ENCODE data around the gene ZMIZ1.

DNA sequence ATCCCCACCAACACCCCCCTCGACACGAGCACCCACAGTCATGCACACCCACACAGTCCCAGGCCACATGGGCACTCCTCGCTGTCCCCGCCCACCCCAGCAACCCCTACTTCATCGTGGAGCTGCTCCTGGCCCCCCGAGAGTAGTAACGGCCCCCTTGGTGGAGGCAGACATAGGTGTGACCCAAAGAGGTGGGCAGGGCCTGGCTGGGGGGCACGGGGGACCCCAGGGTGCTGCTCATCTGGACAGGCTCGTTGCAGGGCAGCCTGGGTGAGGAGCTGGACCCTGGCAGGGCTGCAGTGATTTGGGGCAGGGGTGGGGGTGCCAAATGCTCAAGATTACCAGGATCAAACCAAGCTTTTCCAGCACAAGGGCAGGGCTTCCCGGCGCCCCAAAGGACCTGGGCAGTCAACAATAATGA, 42.4 kb upstream of the ZMIZ1 start:
- TF ChIP-seq, protein P1, sequence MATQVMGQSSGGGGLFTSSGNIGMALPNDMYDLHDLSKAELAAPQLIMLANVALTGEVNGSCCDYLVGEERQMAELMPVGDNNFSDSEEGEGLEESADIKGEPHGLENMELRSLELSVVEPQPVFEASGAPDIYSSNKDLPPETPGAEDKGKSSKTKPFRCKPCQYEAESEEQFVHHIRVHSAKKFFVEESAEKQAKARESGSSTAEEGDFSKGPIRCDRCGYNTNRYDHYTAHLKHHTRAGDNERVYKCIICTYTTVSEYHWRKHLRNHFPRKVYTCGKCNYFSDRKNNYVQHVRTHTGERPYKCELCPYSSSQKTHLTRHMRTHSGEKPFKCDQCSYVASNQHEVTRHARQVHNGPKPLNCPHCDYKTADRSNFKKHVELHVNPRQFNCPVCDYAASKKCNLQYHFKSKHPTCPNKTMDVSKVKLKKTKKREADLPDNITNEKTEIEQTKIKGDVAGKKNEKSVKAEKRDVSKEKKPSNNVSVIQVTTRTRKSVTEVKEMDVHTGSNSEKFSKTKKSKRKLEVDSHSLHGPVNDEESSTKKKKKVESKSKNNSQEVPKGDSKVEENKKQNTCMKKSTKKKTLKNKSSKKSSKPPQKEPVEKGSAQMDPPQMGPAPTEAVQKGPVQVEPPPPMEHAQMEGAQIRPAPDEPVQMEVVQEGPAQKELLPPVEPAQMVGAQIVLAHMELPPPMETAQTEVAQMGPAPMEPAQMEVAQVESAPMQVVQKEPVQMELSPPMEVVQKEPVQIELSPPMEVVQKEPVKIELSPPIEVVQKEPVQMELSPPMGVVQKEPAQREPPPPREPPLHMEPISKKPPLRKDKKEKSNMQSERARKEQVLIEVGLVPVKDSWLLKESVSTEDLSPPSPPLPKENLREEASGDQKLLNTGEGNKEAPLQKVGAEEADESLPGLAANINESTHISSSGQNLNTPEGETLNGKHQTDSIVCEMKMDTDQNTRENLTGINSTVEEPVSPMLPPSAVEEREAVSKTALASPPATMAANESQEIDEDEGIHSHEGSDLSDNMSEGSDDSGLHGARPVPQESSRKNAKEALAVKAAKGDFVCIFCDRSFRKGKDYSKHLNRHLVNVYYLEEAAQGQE (IDR thresholded peaks at IDR 0.05; ENCODE audit: insufficient read depth in 1 of 2, low read depth in 2 of 2, low read length in 1 of 2), result no peak
- TF ChIP-seq CTCF (IDR thresholded peaks at IDR 0.05) (no peak), TCF7L2 (IDR thresholded peaks at IDR 0.05; ENCODE audit: low read depth, low read length) (no peak), POLR2AphosphoS5 (IDR thresholded peaks at IDR 0.05; ENCODE audit: low read depth, low read length) (no peak)
